ENCODE measurements around the gene MICU1. TPM values are rescaled to one million over a fixed set of nuclear protein-coding genes. Genes with fewer than 3 reads are reported as not detected.

Gene MICU1
- total RNA-seq, 4 donors from 2014 or later = 31.7 to 82.5 (median 37.1) TPM

GRCh38 chr10:72320676-72321247 lies 305.1 kb downstream of the MICU1 start:
- no peaks in the 10 kb centered on the region for H3K36me3 ChIP-seq
- peak overlapping the region; percentile 83 to 97 (median 94) for H3K27ac ChIP-seq
- TF ChIP-seq CTCF (IDR thresholded peaks at IDR 0.05) = no peak
- no peak for TF ChIP-seq POLR2A (IDR thresholded peaks at IDR 0.05)
- DNase-seq = peak; percentile 58 to 89 (median 78)
- H3K4me3 ChIP-seq = no peak overlapping the region
- H3K9me3 ChIP-seq = no peaks in the 10 kb centered on the region
- H3K4me1 ChIP-seq = peaks cover 9 to 66% (median 51%) of the 10 kb centered on the region in 4 donors
- no peaks in the 10 kb centered on the region for H3K27me3 ChIP-seq

GRCh38 chr10:72319416-72320254 lies 306.2 kb downstream of the MICU1 start:
- H3K36me3 ChIP-seq = no peaks in the 10 kb centered on the region
- DNase-seq = peak; percentile 93 to 97 (median 94)
- peak in 2 of 6 experiments; percentile 15 to 24 for TF ChIP-seq CTCF (IDR thresholded peaks at IDR 0.05)
- TF ChIP-seq POLR2A (IDR thresholded peaks at IDR 0.05) = peak; percentile 13 to 19
- peak overlapping the region; percentile 83 to 97 (median 94) for H3K27ac ChIP-seq
- H3K4me3 ChIP-seq = peak overlapping the region; percentile 35 to 56 (median 50)
- no peaks in the 10 kb centered on the region for H3K27me3 ChIP-seq
- peaks cover 9 to 67% (median 53%) of the 10 kb centered on the region in 4 donors for H3K4me1 ChIP-seq
- no peaks in the 10 kb centered on the region for H3K9me3 ChIP-seq

- peak overlapping the region; percentile 83 to 97 (median 94) for H3K27ac ChIP-seq
- H3K4me3 ChIP-seq = peak overlapping the region; percentile 35 to 56 (median 50)
- TF ChIP-seq POLR2A (IDR thresholded peaks at IDR 0.05) (no peak), CTCF (IDR thresholded peaks at IDR 0.05) (no peak)
- no peaks in the 10 kb centered on the region for H3K36me3 ChIP-seq
- H3K27me3 ChIP-seq = no peaks in the 10 kb centered on the region
- no peaks in the 10 kb centered on the region for H3K9me3 ChIP-seq
- peaks cover 9 to 67% (median 52%) of the 10 kb centered on the region in 4 donors for H3K4me1 ChIP-seq
- DNase-seq = no peak
These were observed 307.2 kb downstream of the MICU1 start for GRCh38 chr10:72318418-72319262.

Small RNAs within 50 kb of the gene (small RNA-seq; reads per million reads assigned to genes)
- 0 reads per million in 2 donors for gene AL513185.2
- 0 reads per million in 2 donors for gene HMGN2P34
- gene RF00019 = 0 reads per million in 2 donors
- 0 reads per million in 2 donors for gene RN7SL840P
- 0 reads per million in 2 donors for gene RNU6-805P

Other genes starting within 250 kb of the MICU1 start
- gene MCU, start 66.1 kb upstream of the MICU1 start, total RNA-seq = 10 to 100 TPM; 44.6 to 65.8 (median 52.9) TPM